ENCODE data around the gene EXOSC3.
"Not testable (repeated sequence)": the region's sequence is repeated elsewhere in the genome, so short reads cannot be mapped to it uniquely, and the experiment has no call there.

The EXOSC3 gene

GRCh38 chr9:37784616-37785483 lies at the start of gene EXOSC3:
Gene EXOSC3 (minus strand): TSS chr9:37785064. CDS start chr9:37785044, 20 bp downstream.
- peak within 1 kb of the TSS; percentile 91 for H3K4me3 ChIP-seq (ENCODE audit: low read depth, low read length)
- peak; percentile 55 for DNase-seq (ENCODE audit: low read depth)

GRCh38 chr9:37827483-37828165 lies 42.8 kb upstream of the EXOSC3 start:
- no peak overlapping the region for H3K4me3 ChIP-seq (ENCODE audit: low read depth, low read length)
- no peak for DNase-seq (ENCODE audit: low read depth)

GRCh38 chr9:37825174-37825573 lies 40.3 kb upstream of the EXOSC3 start:
- not testable (repeated sequence) for H3K4me3 ChIP-seq (ENCODE audit: low read depth, low read length); DNase-seq (ENCODE audit: low read depth)

GRCh38 chr9:37820142-37820541 lies 35.3 kb upstream of the EXOSC3 start:
- no peak overlapping the region for H3K4me3 ChIP-seq (ENCODE audit: low read depth, low read length)
- DNase-seq (ENCODE audit: low read depth) = no peak

GRCh38 chr9:37818849-37819248 lies 34.0 kb upstream of the EXOSC3 start:
- H3K4me3 ChIP-seq (ENCODE audit: low read depth, low read length) = no peak overlapping the region
- no peak for DNase-seq (ENCODE audit: low read depth)

GRCh38 chr9:37812773-37813379 lies 28.0 kb upstream of the EXOSC3 start:
- no peak overlapping the region for H3K4me3 ChIP-seq (ENCODE audit: low read depth, low read length)
- DNase-seq (ENCODE audit: low read depth) = no peak

GRCh38 chr9:37811906-37812476 lies 27.1 kb upstream of the EXOSC3 start:
- H3K4me3 ChIP-seq (ENCODE audit: low read depth, low read length) = no peak overlapping the region
- no peak for DNase-seq (ENCODE audit: low read depth)

- not testable (repeated sequence) for H3K4me3 ChIP-seq (ENCODE audit: low read depth, low read length); DNase-seq (ENCODE audit: low read depth)
Measured at GRCh38 chr9:37809676-37810075, 24.8 kb upstream of the EXOSC3 start.

- DNase-seq (ENCODE audit: low read depth) = no peak
Measured at GRCh38 chr9:37806271-37806670, 21.4 kb upstream of the EXOSC3 start.

GRCh38 chr9:37801959-37802711 lies 17.3 kb upstream of the EXOSC3 start:
- H3K4me3 ChIP-seq (ENCODE audit: low read depth, low read length) = peak overlapping the region; percentile 94
- DNase-seq (ENCODE audit: low read depth) = no peak

More at GRCh38 chr9:37806271-37806670, 21.4 kb upstream of the EXOSC3 start:
- H3K4me3 ChIP-seq (ENCODE audit: low read depth, low read length) = no peak overlapping the region

- peak overlapping the region; percentile 94 for H3K4me3 ChIP-seq (ENCODE audit: low read depth, low read length)
- DNase-seq (ENCODE audit: low read depth) = no peak
Measured at GRCh38 chr9:37801287-37801850, 16.5 kb upstream of the EXOSC3 start.

GRCh38 chr9:37800631-37801286 lies 15.9 kb upstream of the EXOSC3 start, which contains the start of gene DCAF10:
Gene DCAF10 (plus strand): TSS chr9:37800797. CDS start chr9:37800867, 70 bp downstream.
- peak within 1 kb of the TSS; percentile 94 for H3K4me3 ChIP-seq (ENCODE audit: low read depth, low read length)
- DNase-seq (ENCODE audit: low read depth) = peak; percentile 56

GRCh38 chr9:37798677-37799076 lies 13.8 kb upstream of the EXOSC3 start:
- H3K4me3 ChIP-seq (ENCODE audit: low read depth, low read length) = no peak overlapping the region
- DNase-seq (ENCODE audit: low read depth) = no peak

GRCh38 chr9:37796232-37796631 lies 11.4 kb upstream of the EXOSC3 start:
- DNase-seq (ENCODE audit: low read depth) = no peak
- no peak overlapping the region for H3K4me3 ChIP-seq (ENCODE audit: low read depth, low read length)

- H3K4me3 ChIP-seq (ENCODE audit: low read depth, low read length) = no peak overlapping the region
- DNase-seq (ENCODE audit: low read depth) = no peak
Measured at GRCh38 chr9:37792122-37792521, 7.3 kb upstream of the EXOSC3 start.

- no peak overlapping the region for H3K4me3 ChIP-seq (ENCODE audit: low read depth, low read length)
- DNase-seq (ENCODE audit: low read depth) = no peak
Measured at GRCh38 chr9:37790096-37790495, 5.2 kb upstream of the EXOSC3 start.

- no peak overlapping the region for H3K4me3 ChIP-seq (ENCODE audit: low read depth, low read length)
- DNase-seq (ENCODE audit: low read depth) = no peak
Measured at GRCh38 chr9:37788332-37788731, 3.5 kb upstream of the EXOSC3 start.

GRCh38 chr9:37787059-37787458 lies 2.2 kb upstream of the EXOSC3 start:
- no peak overlapping the region for H3K4me3 ChIP-seq (ENCODE audit: low read depth, low read length)
- no peak for DNase-seq (ENCODE audit: low read depth)

Data from skeletal muscle cell (primary cell).